B cell (primary cell): ENCODE measurements around the gene IQSEC3.
"Not testable (repeated sequence)": the region's sequence is repeated elsewhere in the genome, so short reads cannot be mapped to it uniquely, and the experiment has no call there.

Experiments
- EZH2 ChIP-seq: IDR thresholded peaks from 2 replicates; pipeline ENCODE4 v1.6.1; 2012; ENCODE audit warnings: borderline replicate concordance, low read depth, mild to moderate bottlenecking, moderate library complexity, low read length; ENCODE audit not compliant: insufficient read depth, poor library complexity, severe bottlenecking
- TF ChIP-seq, protein P1 (sequence below): fragments of 200-600 bp; IDR thresholded peaks from one replicate; pipeline ENCODE4 v1.8.0; 2022; ENCODE audit warnings: antibody characterized with exemption, mild to moderate bottlenecking

DNA sequence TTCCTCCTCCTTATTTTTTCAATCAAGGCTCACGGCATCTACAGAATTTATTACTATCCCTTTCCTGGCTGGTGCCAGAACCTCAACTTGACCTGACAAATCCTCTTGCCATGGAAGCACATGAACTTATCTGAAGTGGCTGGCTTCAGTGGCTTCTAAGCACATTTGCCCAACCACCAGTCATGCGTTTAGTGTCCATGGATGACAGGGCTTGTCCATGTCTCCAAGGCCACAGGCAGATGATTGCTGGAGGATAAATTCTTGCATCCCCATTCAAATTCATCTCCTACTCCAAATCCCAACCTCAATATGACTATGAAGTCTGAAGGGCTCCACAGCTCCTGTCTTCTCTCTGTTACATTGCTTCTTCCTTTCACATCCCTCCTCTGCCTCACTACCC, 4.0 kb downstream of the IQSEC3 start:
- TF ChIP-seq, protein P1, sequence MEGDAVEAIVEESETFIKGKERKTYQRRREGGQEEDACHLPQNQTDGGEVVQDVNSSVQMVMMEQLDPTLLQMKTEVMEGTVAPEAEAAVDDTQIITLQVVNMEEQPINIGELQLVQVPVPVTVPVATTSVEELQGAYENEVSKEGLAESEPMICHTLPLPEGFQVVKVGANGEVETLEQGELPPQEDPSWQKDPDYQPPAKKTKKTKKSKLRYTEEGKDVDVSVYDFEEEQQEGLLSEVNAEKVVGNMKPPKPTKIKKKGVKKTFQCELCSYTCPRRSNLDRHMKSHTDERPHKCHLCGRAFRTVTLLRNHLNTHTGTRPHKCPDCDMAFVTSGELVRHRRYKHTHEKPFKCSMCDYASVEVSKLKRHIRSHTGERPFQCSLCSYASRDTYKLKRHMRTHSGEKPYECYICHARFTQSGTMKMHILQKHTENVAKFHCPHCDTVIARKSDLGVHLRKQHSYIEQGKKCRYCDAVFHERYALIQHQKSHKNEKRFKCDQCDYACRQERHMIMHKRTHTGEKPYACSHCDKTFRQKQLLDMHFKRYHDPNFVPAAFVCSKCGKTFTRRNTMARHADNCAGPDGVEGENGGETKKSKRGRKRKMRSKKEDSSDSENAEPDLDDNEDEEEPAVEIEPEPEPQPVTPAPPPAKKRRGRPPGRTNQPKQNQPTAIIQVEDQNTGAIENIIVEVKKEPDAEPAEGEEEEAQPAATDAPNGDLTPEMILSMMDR, result not testable (repeated sequence)
- not testable (repeated sequence) for TF ChIP-seq EZH2
